ENCODE data around the gene PAM16. TPM values are rescaled to one million over a fixed set of nuclear protein-coding genes. Genes with fewer than 3 reads are reported as not detected.

PAM16 gene
- total and polyA plus RNA-seq, 9 of the 15 experiments (the other 6 are each of a cell fraction or from before 2014, with no cell fraction given), result 38.7 to 273 (median 79.3) TPM

DNA sequence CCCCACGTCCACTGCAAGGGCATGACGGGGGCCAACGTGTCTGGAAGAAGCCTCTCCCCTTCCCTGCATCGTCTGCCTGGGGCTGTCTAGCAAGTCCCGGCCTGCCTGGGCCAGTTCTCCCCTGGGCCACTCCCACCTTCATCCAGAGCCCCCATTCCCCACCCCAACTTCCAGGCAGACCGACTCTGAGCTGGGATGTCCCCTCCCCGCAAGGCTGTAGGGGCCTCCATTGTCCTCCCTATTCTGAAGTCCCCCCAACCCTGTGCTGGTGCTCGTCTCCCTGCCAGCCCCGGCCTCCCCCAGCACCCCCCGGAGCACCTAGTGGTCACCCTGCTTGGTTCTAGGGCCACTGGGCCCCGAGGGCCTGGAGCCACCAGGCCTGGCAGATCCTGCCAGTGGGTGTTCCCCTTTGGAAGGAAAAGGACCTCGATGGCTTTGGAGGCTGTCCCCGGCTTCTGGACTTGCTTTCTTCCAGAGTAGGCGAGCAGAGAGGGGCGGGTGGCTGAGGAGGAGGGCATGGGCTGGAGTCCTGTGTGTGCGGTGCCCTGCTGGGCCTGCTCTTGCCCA is 30.5 kb downstream of the PAM16 start (continued):
- no peak for TF ChIP-seq ELK3 (CRISPR knock-in tag; IDR thresholded peaks at IDR 0.05)
- TF ChIP-seq, protein P1, sequence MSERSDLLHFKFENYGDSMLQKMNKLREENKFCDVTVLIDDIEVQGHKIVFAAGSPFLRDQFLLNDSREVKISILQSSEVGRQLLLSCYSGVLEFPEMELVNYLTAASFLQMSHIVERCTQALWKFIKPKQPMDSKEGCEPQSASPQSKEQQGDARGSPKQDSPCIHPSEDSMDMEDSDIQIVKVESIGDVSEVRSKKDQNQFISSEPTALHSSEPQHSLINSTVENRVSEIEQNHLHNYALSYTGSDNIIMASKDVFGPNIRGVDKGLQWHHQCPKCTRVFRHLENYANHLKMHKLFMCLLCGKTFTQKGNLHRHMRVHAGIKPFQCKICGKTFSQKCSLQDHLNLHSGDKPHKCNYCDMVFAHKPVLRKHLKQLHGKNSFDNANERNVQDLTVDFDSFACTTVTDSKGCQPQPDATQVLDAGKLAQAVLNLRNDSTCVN (CRISPR knock-in tag; IDR thresholded peaks at IDR 0.05), result no peak
- no peak for TF ChIP-seq HNRNPH1 (optimal IDR thresholded peaks at IDR 0.05; ENCODE audit: low read depth, low read length)

DNA sequence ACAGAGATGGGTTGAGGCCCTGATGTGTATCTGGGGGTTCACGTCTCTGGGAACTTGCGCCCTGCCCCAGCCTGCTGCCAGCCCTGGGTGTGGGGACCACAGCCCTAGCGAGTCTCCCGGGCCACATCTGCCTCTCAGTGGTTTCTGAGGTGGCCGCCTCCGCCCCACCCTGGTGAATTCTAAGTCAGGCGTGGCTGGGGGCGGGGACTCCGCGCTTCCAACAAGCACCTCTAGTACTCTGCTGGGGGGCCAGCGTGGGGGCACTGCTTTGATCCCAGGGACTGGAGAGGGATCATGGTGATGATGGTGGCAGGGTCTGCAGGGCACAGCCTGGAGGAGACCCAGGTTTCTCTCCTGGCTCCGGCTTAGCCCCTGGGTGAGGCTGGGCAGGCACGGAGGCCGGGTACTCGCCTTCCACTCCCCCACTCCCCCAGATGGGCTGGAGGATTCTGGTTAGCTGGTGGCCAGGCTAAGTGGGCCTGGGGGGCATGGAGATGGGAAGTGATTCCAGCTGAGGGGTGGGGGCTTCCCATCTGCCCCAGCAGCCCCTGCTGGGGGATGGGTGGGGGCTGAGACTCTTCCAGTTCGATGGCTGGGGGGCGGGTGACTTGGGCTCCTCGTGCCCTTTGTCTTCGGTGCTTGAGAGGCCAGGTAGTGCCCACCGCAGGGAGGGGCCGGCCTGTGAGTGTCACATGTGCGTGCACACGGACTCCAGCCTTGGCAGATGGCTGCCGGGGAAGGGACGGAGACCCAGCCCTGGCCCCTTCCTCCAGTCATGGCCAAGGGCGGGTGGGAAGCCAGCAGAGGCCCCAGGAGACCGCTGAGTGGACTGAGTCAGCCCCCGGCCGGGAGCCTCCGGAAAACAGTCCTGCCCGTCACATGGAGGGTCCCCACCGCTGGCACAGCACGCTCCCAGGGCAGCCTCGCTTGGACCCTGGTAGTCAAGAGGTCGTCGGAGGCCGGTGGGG is 31.4 kb downstream of the PAM16 start:
- POLR2A ChIA-PET, result interaction anchor here (0.7 kb wide), 1 partner anchor 9 kb away, joined by 3 read pairs; no protein-coding TSS in a partner anchor
- H3K36me3 ChIP-seq (ENCODE audit: control insufficient read depth, insufficient read depth, low read length), result no peaks in the 10 kb centered on the region
- CTCF ChIA-PET (ENCODE audit: low intra/inter-chr PET ratio), result no interaction called here
- no TSS peak for BruUV-seq (replicated peaks)
- H3K9me3 ChIP-seq (replicated peaks; ENCODE audit: control insufficient read depth, insufficient read depth, low read depth, low read length), result no peaks in the 10 kb centered on the region
- H3K4me2 ChIP-seq (ENCODE audit: insufficient read depth, low read length), result no peak overlapping the region
- no peak overlapping the region for H3K4me3 ChIP-seq
- H4K20me1 ChIP-seq (replicated peaks; ENCODE audit: control insufficient read depth, insufficient read depth, low read length), result peaks cover 9% of the 10 kb centered on the region
- H3K27ac ChIP-seq (ENCODE audit: extremely low read depth, low read depth, low read length), result no peak overlapping the region
- H3K27me3 ChIP-seq (ENCODE audit: control insufficient read depth in 2 of 2, insufficient read depth in 2 of 2, low read length in 2 of 2), result no peaks in the 10 kb centered on the region
- intact Hi-C loops (cut with micrococcal nuclease), result no loop called here
- in situ Hi-C loops (cut with MboI), result loop anchor here (10.0 kb wide), 2 partner anchors 115 to 335 kb away; no protein-coding TSS in a partner anchor
- no peak overlapping the region for H2AFZ ChIP-seq (ENCODE audit: low read depth, low read length)
- 49% methylated on average over 21 of the region's 37 CpGs for WGBS (ENCODE audit: insufficient coverage, low coverage, missing lambda C conversion rate)
- FAIRE-seq (no peak), DNase-seq (ENCODE audit: extremely low read depth in 1 of 4, low spot score in 3 of 4) (peak in 2 of 4 experiments; percentile 51 to 70), ATAC-seq (peak; percentile 62)
- peaks cover 20% of the 10 kb centered on the region for H3K79me2 ChIP-seq (ENCODE audit: control insufficient read depth, insufficient read depth, low read length)
- H3K9ac ChIP-seq (ENCODE audit: insufficient read depth in 1 of 2, low read depth in 2 of 2, low read length in 2 of 2), result peak overlapping the region in 1 of 2 experiments; percentile 72; a peak in 2 of 4 replicates
- H3K9me1 ChIP-seq (ENCODE audit: control insufficient read depth, insufficient read depth, low read length), result no peaks in the 10 kb centered on the region
- H3K4me1 ChIP-seq (replicated peaks in 1 of 2; ENCODE audit: control insufficient read depth in 2 of 2, insufficient read depth in 2 of 2, low read length in 2 of 2), result peaks cover 3 to 85% of the 10 kb centered on the region in 2 experiments; a peak in 4 of 5 replicates
- TF ChIP-seq PCBP2 (IDR thresholded peaks at IDR 0.05; ENCODE audit: low read depth, low read length, poor library complexity, severe bottlenecking), result no peak
- TF ChIP-seq ZBTB7A (IDR thresholded peaks at IDR 0.05; ENCODE audit: borderline replicate concordance, control insufficient read depth, low read depth, low read length), result 0 out of 2 replicates have a peak, but pooled peaks have one; percentile 21
- TF ChIP-seq POLR2G (IDR thresholded peaks at IDR 0.05; ENCODE audit: low read depth, low read length), result 0 out of 2 replicates have a peak, but pooled peaks have one; percentile 15
- TF ChIP-seq, protein P2, sequence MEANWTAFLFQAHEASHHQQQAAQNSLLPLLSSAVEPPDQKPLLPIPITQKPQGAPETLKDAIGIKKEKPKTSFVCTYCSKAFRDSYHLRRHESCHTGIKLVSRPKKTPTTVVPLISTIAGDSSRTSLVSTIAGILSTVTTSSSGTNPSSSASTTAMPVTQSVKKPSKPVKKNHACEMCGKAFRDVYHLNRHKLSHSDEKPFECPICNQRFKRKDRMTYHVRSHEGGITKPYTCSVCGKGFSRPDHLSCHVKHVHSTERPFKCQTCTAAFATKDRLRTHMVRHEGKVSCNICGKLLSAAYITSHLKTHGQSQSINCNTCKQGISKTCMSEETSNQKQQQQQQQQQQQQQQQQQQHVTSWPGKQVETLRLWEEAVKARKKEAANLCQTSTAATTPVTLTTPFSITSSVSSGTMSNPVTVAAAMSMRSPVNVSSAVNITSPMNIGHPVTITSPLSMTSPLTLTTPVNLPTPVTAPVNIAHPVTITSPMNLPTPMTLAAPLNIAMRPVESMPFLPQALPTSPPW (CRISPR knock-in tag; IDR thresholded peaks at IDR 0.05), result 0 out of 2 replicates have a peak, but pooled peaks have one; percentile 11
- TF ChIP-seq, protein P3, sequence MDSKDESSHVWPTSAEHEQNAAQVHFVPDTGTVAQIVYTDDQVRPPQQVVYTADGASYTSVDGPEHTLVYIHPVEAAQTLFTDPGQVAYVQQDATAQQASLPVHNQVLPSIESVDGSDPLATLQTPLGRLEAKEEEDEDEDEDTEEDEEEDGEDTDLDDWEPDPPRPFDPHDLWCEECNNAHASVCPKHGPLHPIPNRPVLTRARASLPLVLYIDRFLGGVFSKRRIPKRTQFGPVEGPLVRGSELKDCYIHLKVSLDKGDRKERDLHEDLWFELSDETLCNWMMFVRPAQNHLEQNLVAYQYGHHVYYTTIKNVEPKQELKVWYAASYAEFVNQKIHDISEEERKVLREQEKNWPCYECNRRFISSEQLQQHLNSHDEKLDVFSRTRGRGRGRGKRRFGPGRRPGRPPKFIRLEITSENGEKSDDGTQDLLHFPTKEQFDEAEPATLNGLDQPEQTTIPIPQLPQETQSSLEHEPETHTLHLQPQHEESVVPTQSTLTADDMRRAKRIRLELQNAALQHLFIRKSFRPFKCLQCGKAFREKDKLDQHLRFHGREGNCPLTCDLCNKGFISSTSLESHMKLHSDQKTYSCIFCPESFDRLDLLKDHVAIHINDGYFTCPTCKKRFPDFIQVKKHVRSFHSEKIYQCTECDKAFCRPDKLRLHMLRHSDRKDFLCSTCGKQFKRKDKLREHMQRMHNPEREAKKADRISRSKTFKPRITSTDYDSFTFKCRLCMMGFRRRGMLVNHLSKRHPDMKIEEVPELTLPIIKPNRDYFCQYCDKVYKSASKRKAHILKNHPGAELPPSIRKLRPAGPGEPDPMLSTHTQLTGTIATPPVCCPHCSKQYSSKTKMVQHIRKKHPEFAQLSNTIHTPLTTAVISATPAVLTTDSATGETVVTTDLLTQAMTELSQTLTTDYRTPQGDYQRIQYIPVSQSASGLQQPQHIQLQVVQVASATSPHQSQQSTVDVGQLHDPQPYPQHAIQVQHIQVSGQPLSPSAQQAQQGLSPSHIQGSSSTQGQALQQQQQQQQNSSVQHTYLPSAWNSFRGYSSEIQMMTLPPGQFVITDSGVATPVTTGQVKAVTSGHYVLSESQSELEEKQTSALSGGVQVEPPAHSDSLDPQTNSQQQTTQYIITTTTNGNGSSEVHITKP (IDR thresholded peaks at IDR 0.05; ENCODE audit: partially characterized antibody), result peak; percentile 64

Measured in K562 (cell line).